A673 (cell line): ENCODE measurements around the gene ZFP90. TPM values are rescaled to one million over a fixed set of nuclear protein-coding genes. Genes with fewer than 3 reads are reported as not detected.

Source experiments
- BruUV-seq: library from RNA; stranded (reverse); fragments of 400-500 nt; replicated peaks from 2 replicates; lab custom pipeline; 2021; lab: Mats Ljungman, UMichigan
- CTCF ChIA-PET: fragments of 300-600 bp; sonication (Branson Sonifier 250); formaldehyde crosslinking; loops from one replicate; lab custom pipeline; 2022; ENCODE audit warnings: antibody characterized with exemption; lab: Charles Lee
- POLR2A ChIA-PET: fragments of 300-600 bp; sonication (Branson Sonifier 250); formaldehyde crosslinking; loops from one replicate; lab custom pipeline; 2022; ENCODE audit warnings: antibody characterized with exemption; ENCODE audit not compliant: low non-redundant PET; lab: Charles Lee
- DNase-seq: peaks from one replicate; pipeline ENCODE4 v3.0.0-alpha.2; 2015; ENCODE audit warnings: low spot score
- H3K27ac ChIP-seq: fragments of 200-600 bp; sonication (generic); 2 replicates; pipeline ENCODE4 v1.5.1; 2016; ENCODE audit warnings: mixed run types, low read depth, mild to moderate bottlenecking, mixed read lengths, antibody characterized with exemption, low read length; ENCODE audit not compliant: poor library complexity, severe bottlenecking
- H3K27me3 ChIP-seq: fragments of 200-600 bp; sonication (generic); replicated peaks from 2 replicates; pipeline ENCODE4 v1.6.1; 2017; ENCODE audit warnings: mixed run types, low read depth, mild to moderate bottlenecking, mixed read lengths, antibody characterized with exemption, low read length; ENCODE audit not compliant: insufficient read depth, poor library complexity
- H3K36me3 ChIP-seq: fragments of 200-600 bp; sonication (generic); 2 replicates; pipeline ENCODE4 v1.6.1; 2016; ENCODE audit warnings: mixed run types, mild to moderate bottlenecking, mixed read lengths, antibody characterized with exemption, low read length; ENCODE audit not compliant: insufficient read depth, poor library complexity, severe bottlenecking
- H3K4me1 ChIP-seq: fragments of 200-600 bp; sonication (generic); 2 replicates; pipeline ENCODE4 v1.6.1; 2017; ENCODE audit warnings: mixed run types, mild to moderate bottlenecking, mixed read lengths, antibody characterized with exemption, low read length; ENCODE audit not compliant: insufficient read depth, poor library complexity, severe bottlenecking
- H3K4me3 ChIP-seq: fragments of 200-600 bp; sonication (generic); 2 replicates; pipeline ENCODE4 v1.5.1; 2016; ENCODE audit warnings: low read depth, mixed run types, mild to moderate bottlenecking, mixed read lengths, low read length; ENCODE audit not compliant: poor library complexity, severe bottlenecking
- H3K9me3 ChIP-seq: fragments of 200-600 bp; sonication (generic); 2 replicates; pipeline ENCODE4 v1.6.1; 2016; ENCODE audit warnings: mixed run types, low read depth, mild to moderate bottlenecking, mixed read lengths, antibody characterized with exemption, low read length; ENCODE audit not compliant: poor library complexity, severe bottlenecking
- CTCF ChIP-seq: fragments of 300-800, 200-600 bp; sonication (generic); conservative IDR thresholded peaks from 2 replicates; pipeline ENCODE4 v1.5.1; 2017; ENCODE audit warnings: low read depth, mild to moderate bottlenecking, antibody characterized with exemption, low read length, moderate library complexity, mixed read lengths
- EZH2 ChIP-seq: fragments of 200-600 bp; sonication (generic); IDR thresholded peaks from 2 replicates; pipeline ENCODE4 v1.6.1; 2017; ENCODE audit warnings: borderline replicate concordance, low read depth, mild to moderate bottlenecking, mixed read lengths, antibody characterized with exemption, low read length; ENCODE audit not compliant: poor library complexity, severe bottlenecking
- intact Hi-C: fragments of 100-400 bp; cut with micrococcal nuclease; formaldehyde crosslinking; loops from one replicate; pipeline ENCODE4 v1.10.0; 2022; ENCODE audit not compliant: unreplicated experiment
- total RNA-seq: library from RNA; stranded (reverse); gene quantifications from 2 replicates; pipeline ENCODE4 v1.2.3, GENCODE V29; 2021

The ZFP90 gene
- total RNA-seq, 1 experiment from 2014 or later: 17.5 TPM

- intact Hi-C loops: loop anchor here (2.0 to 5.0 kb wide), 4 partner anchors 173 to 595 kb away; partner anchors contain the start of gene TANGO6
Observed at GRCh38 chr16:68529608-68529930, 9.5 kb upstream of the ZFP90 start.

GRCh38 chr16:68529931-68530701, 9.0 kb upstream of the ZFP90 start:
- CTCF ChIA-PET: interaction anchor here (0.6 to 1.0 kb wide), 2 partner anchors 9 to 273 kb away, joined by 3 to 4 read pairs; no protein-coding TSS in a partner anchor
- Histone ChIP-seq H3K4me3 (peak overlapping the region; percentile 62), H3K27me3 (no peaks in the 10 kb centered on the region), H3K4me1 (peaks cover 8% of the 10 kb centered on the region), H3K36me3 (peaks cover 8% of the 10 kb centered on the region), H3K27ac (peak overlapping the region; percentile 66), H3K9me3 (peaks cover 8% of the 10 kb centered on the region)
- BruUV-seq: no TSS peak
- TF ChIP-seq CTCF (no peak), EZH2 (no peak)
- POLR2A ChIA-PET: no interaction called here
- intact Hi-C loops: loop anchor here (2.0 to 5.0 kb wide), 4 partner anchors 172 to 595 kb away; partner anchors contain the start of gene TANGO6
- DNase-seq: peak; percentile 95

More at GRCh38 chr16:68529608-68529930, 9.5 kb upstream of the ZFP90 start:
- BruUV-seq: no TSS peak
- H3K36me3 ChIP-seq: peaks cover 8% of the 10 kb centered on the region
- POLR2A ChIA-PET: no interaction called here
- TF ChIP-seq EZH2: no peak
- TF ChIP-seq CTCF: no peak
- peaks cover 8% of the 10 kb centered on the region for H3K4me1 ChIP-seq
- CTCF ChIA-PET: interaction anchor here (0.6 to 1.0 kb wide), 2 partner anchors 9 to 274 kb away, joined by 3 to 4 read pairs; no protein-coding TSS in a partner anchor
- H3K4me3 ChIP-seq: peak overlapping the region; percentile 62
- H3K27ac ChIP-seq: no peak overlapping the region
- peaks cover 8% of the 10 kb centered on the region for H3K9me3 ChIP-seq
- no peak for DNase-seq
- no peaks in the 10 kb centered on the region for H3K27me3 ChIP-seq

- Histone ChIP-seq H3K4me1 (peaks cover 12% of the 10 kb centered on the region), H3K9me3 (peaks cover 8% of the 10 kb centered on the region), H3K27ac (no peak overlapping the region), H3K4me3 (no peak overlapping the region), H3K36me3 (peaks cover 8% of the 10 kb centered on the region), H3K27me3 (no peaks in the 10 kb centered on the region)
- ChIA-PET CTCF (no interaction called here), POLR2A (no interaction called here)
- intact Hi-C loops: no loop called here
- DNase-seq: no peak
- TF ChIP-seq EZH2 (no peak), CTCF (no peak)
- no TSS peak for BruUV-seq
Observed at GRCh38 chr16:68533937-68534336, 5.2 kb upstream of the ZFP90 start.
